GM21619 (cell line): ENCODE data around the gene ADI1.
"Not testable (repeated sequence)": the region's sequence is repeated elsewhere in the genome, so short reads cannot be mapped to it uniquely, and the experiment has no call there.

Experiments
- ATAC-seq: cut with Tn5 transposase; IDR thresholded peaks from one replicate; pipeline ENCODE4 v1.9.1; 2021; ENCODE audit not compliant: unreplicated experiment

Gene ADI1

GRCh38 chr2:3494984-3495666, 24.2 kb downstream of the ADI1 start:
- ATAC-seq = no peak

- no peak for ATAC-seq
Measured at GRCh38 chr2:3493615-3494007, 25.7 kb downstream of the ADI1 start.

- no peak for ATAC-seq
Measured at GRCh38 chr2:3492951-3493614, 26.2 kb downstream of the ADI1 start.

- ATAC-seq = not testable (repeated sequence)
Measured at GRCh38 chr2:3492475-3492787, 26.9 kb downstream of the ADI1 start.

GRCh38 chr2:3491716-3492474, 27.4 kb downstream of the ADI1 start:
- ATAC-seq = no peak

- ATAC-seq = no peak
Measured at GRCh38 chr2:3491306-3491705, 28.0 kb downstream of the ADI1 start.

- no peak for ATAC-seq
Measured at GRCh38 chr2:3490191-3491170, 28.9 kb downstream of the ADI1 start.

- ATAC-seq = no peak
Measured at GRCh38 chr2:3489764-3490115, 29.6 kb downstream of the ADI1 start.

- no peak for ATAC-seq
Measured at GRCh38 chr2:3488855-3489763, 30.2 kb downstream of the ADI1 start.

- ATAC-seq = no peak
Measured at GRCh38 chr2:3488061-3488531, 31.2 kb downstream of the ADI1 start.

- no peak for ATAC-seq
Measured at GRCh38 chr2:3487432-3487831, 31.9 kb downstream of the ADI1 start.

- no peak for ATAC-seq
Measured at GRCh38 chr2:3487028-3487425, 32.3 kb downstream of the ADI1 start.

GRCh38 chr2:3486047-3487027, 33.0 kb downstream of the ADI1 start:
- ATAC-seq = no peak

GRCh38 chr2:3485166-3485565, 34.2 kb downstream of the ADI1 start:
- no peak for ATAC-seq

- ATAC-seq = no peak
Measured at GRCh38 chr2:3483986-3484960, 35.1 kb downstream of the ADI1 start.

GRCh38 chr2:3483227-3483985, 35.9 kb downstream of the ADI1 start:
- no peak for ATAC-seq

- no peak for ATAC-seq
Measured at GRCh38 chr2:3482363-3482821, 36.9 kb downstream of the ADI1 start.
